Upper lobe of left lung (tissue), 6 donors: Measurements from ENCODE around the gene C9orf50. TPM values are rescaled to one million over a fixed set of nuclear protein-coding genes. Genes with fewer than 3 reads are reported as not detected.
A peak's percentile ranks its signal among the peaks of the same experiment; 100 is the strongest.

Source experiments
- ATAC-seq, 2 donors: fragments of 200-7000 bp; cut with Tn5 transposase; one replicate each; pipeline ENCODE4 v1.9.1; 2022; ENCODE audit warnings: mild to moderate bottlenecking in 2 of 2, moderate library complexity in 2 of 2; ENCODE audit not compliant: low FRiP score in 2 of 2
- DNase-seq, 2 donors: peaks; one replicate each; pipeline ENCODE4 v3.0.0-alpha.2; 2019 to 2020
- H3K27ac ChIP-seq, 4 donors: fragments of 200-600 bp; sonication (generic); one replicate each; pipeline ENCODE4 v1.5.1; 2016 to 2019
- H3K27me3 ChIP-seq, 4 donors: fragments of 200-600 bp; sonication (generic); one replicate each; pipeline ENCODE4 v1.5.1; 2017 to 2019
- H3K36me3 ChIP-seq, 4 donors: fragments of 200-600 bp; sonication (generic); one replicate each; pipeline ENCODE4 v1.5.1; 2016 to 2019
- H3K4me1 ChIP-seq, 4 donors: fragments of 200-600 bp; sonication (generic); one replicate each; pipeline ENCODE4 v1.5.1; 2018 to 2019
- H3K4me3 ChIP-seq, 4 donors: fragments of 200-600 bp; sonication (generic); one replicate each; pipeline ENCODE4 v1.5.1; 2017 to 2019; ENCODE audit warnings: mild to moderate bottlenecking in 2 of 4, moderate library complexity in 1 of 4
- H3K9me3 ChIP-seq, 4 donors: fragments of 200-600 bp; sonication (generic); one replicate each; pipeline ENCODE4 v1.5.1; 2018 to 2019
- EP300 ChIP-seq, 4 donors: sonication (generic); formaldehyde crosslinking; IDR thresholded peaks; one replicate each; pipeline ENCODE4 v1.5.1; 2017; ENCODE audit warnings: antibody characterized with exemption in 4 of 4, control low read depth in 2 of 4
- POLR2A ChIP-seq, 4 donors: fragments of 450-650 bp; IDR thresholded peaks; one replicate each; pipeline ENCODE4 v1.5.1; 2016 to 2017; ENCODE audit warnings: antibody characterized with exemption in 4 of 4, mild to moderate bottlenecking in 2 of 4
- POLR2AphosphoS5 ChIP-seq, 2 donors: sonication (generic); formaldehyde crosslinking; IDR thresholded peaks; one replicate each; pipeline ENCODE4 v1.5.1; 2017; ENCODE audit warnings: antibody characterized with exemption in 2 of 2
- WGBS, 2 donors: methylation state at CpG; one replicate each; pipeline ENCODE4 v1.1.5; 2017 to 2018; 5-methylcytosine and 5-hydroxymethylcytosine counted together
- total RNA-seq, 6 donors: library from RNA; depleted of rRNA in 4 of 6; stranded (reverse); fragments of >200 nt in 4 of 6; gene quantifications; one replicate each; pipeline versions ENCODE4 v1.1.0 to v1.2.1, GENCODE V29; 2016 to 2021
- TF ChIP-seq, protein P1 (sequence below), 6 experiments: fragments of 450-650 bp in 4 of 6; fragments of 200-600 bp in 2 of 6; sonication (generic) in 2 of 6; IDR thresholded peaks; one replicate each; pipeline ENCODE4 v1.5.1; 2016 to 2019; ENCODE audit warnings: antibody characterized with exemption in 6 of 6
- donor health status: DM: no; HTN: no; CAD: no; lungs with moderate emphysema.
- donor health status: DM: no; HTN: yes; CAD: no; lungs with severe emphysema.

The C9orf50 gene
- total RNA-seq, 6 donors from 2014 or later: not detected

GRCh38 chr9:129606161-129607026, 14.5 kb downstream of the C9orf50 start:
- TF ChIP-seq EP300 (IDR thresholded peaks at IDR 0.05) (peak in 1 of 4 donors; percentile 59), POLR2AphosphoS5 (IDR thresholded peaks at IDR 0.05) (peak in 1 of 2 donors; percentile 54)
- TF ChIP-seq, protein P1, sequence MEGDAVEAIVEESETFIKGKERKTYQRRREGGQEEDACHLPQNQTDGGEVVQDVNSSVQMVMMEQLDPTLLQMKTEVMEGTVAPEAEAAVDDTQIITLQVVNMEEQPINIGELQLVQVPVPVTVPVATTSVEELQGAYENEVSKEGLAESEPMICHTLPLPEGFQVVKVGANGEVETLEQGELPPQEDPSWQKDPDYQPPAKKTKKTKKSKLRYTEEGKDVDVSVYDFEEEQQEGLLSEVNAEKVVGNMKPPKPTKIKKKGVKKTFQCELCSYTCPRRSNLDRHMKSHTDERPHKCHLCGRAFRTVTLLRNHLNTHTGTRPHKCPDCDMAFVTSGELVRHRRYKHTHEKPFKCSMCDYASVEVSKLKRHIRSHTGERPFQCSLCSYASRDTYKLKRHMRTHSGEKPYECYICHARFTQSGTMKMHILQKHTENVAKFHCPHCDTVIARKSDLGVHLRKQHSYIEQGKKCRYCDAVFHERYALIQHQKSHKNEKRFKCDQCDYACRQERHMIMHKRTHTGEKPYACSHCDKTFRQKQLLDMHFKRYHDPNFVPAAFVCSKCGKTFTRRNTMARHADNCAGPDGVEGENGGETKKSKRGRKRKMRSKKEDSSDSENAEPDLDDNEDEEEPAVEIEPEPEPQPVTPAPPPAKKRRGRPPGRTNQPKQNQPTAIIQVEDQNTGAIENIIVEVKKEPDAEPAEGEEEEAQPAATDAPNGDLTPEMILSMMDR (IDR thresholded peaks at IDR 0.05): no peak
- no peak overlapping the region for H3K4me3 ChIP-seq
- peaks cover 38 to 47% (median 44%) of the 10 kb centered on the region in 4 donors for H3K4me1 ChIP-seq
- DNase-seq: no peak
- no peaks in the 10 kb centered on the region for H3K27me3 ChIP-seq
- H3K27ac ChIP-seq: peak overlapping the region; percentile 54 to 93 (median 86)
- no peaks in the 10 kb centered on the region for H3K36me3 ChIP-seq
- no peak for ATAC-seq
- WGBS, 2 donors: 67 to 77% methylated on average over 14 to 15 of the region's 15 CpGs
- H3K9me3 ChIP-seq: no peaks in the 10 kb centered on the region

GRCh38 chr9:129604766-129605163, 16.1 kb downstream of the C9orf50 start:
- TF ChIP-seq POLR2A (IDR thresholded peaks at IDR 0.05): no peak
- no peak for TF ChIP-seq EP300 (IDR thresholded peaks at IDR 0.05)
- no peak for TF ChIP-seq POLR2AphosphoS5 (IDR thresholded peaks at IDR 0.05)
- TF ChIP-seq, protein P1 (IDR thresholded peaks at IDR 0.05): no peak
- Histone ChIP-seq H3K4me3 (no peak overlapping the region), H3K9me3 (no peaks in the 10 kb centered on the region), H3K27me3 (no peaks in the 10 kb centered on the region), H3K36me3 (no peaks in the 10 kb centered on the region), H3K4me1 (peaks cover 30 to 33% (median 32%) of the 10 kb centered on the region in 4 donors), H3K27ac (no peak overlapping the region)
- ATAC-seq (no peak), DNase-seq (no peak)
- 63 to 64% methylated on average over 8 of the region's 8 CpGs for WGBS, 2 donors

- ATAC-seq: no peak
- Histone ChIP-seq H3K27ac (no peak overlapping the region), H3K9me3 (no peaks in the 10 kb centered on the region), H3K4me3 (no peak overlapping the region), H3K27me3 (no peaks in the 10 kb centered on the region), H3K4me1 (peaks cover 24 to 27% (median 27%) of the 10 kb centered on the region in 4 donors), H3K36me3 (no peaks in the 10 kb centered on the region)
- 76 to 87% methylated on average over 9 to 12 of the region's 12 CpGs for WGBS, 2 donors
- DNase-seq: no peak
- TF ChIP-seq EP300 (IDR thresholded peaks at IDR 0.05) (no peak), POLR2A (IDR thresholded peaks at IDR 0.05) (no peak), POLR2AphosphoS5 (IDR thresholded peaks at IDR 0.05) (no peak)
- TF ChIP-seq, protein P1 (IDR thresholded peaks at IDR 0.05): no peak
These were observed 16.7 kb downstream of the C9orf50 start for GRCh38 chr9:129604056-129604765.

- Histone ChIP-seq H3K36me3 (no peaks in the 10 kb centered on the region), H3K27ac (peak overlapping the region in 1 of 4 donors; percentile 27), H3K4me3 (no peak overlapping the region), H3K9me3 (no peaks in the 10 kb centered on the region), H3K27me3 (no peaks in the 10 kb centered on the region), H3K4me1 (peaks cover 18 to 21% (median 20%) of the 10 kb centered on the region in 4 donors)
- ATAC-seq: no peak
- no peak for TF ChIP-seq EP300 (IDR thresholded peaks at IDR 0.05)
- TF ChIP-seq POLR2AphosphoS5 (IDR thresholded peaks at IDR 0.05): no peak
- TF ChIP-seq, protein P1 (IDR thresholded peaks at IDR 0.05): no peak
- TF ChIP-seq POLR2A (IDR thresholded peaks at IDR 0.05): no peak
- no peak for DNase-seq
- 57 to 61% methylated on average over 9 to 10 of the region's 10 CpGs for WGBS, 2 donors
These were observed 18.1 kb downstream of the C9orf50 start for GRCh38 chr9:129602598-129603415.
